HAP-1 (cell line): ENCODE data around the gene EXOC4.
A peak's percentile ranks its signal among the peaks of the same experiment; 100 is the strongest.
"Not testable (repeated sequence)": the region's sequence is repeated elsewhere in the genome, so short reads cannot be mapped to it uniquely, and the experiment has no call there.

ENCODE experiments used
- DNase-seq, 2 experiments: peaks; one replicate each; pipeline ENCODE4 v3.0.0-alpha.2; 2016 to 2020; ENCODE audit warnings: low spot score in 2 of 2
- H3K27me3 ChIP-seq: fragments of 250-450 bp; sonication (Bioruptor Pico); 2 replicates; pipeline ENCODE4 v1.5.1; 2020; ENCODE audit warnings: low read depth, mild to moderate bottlenecking, moderate library complexity
- H3K36me3 ChIP-seq: fragments of 250-450 bp; sonication (Bioruptor Pico); replicated peaks from 2 replicates; pipeline ENCODE4 v1.5.1; 2020; ENCODE audit warnings: mild to moderate bottlenecking
- H3K4me1 ChIP-seq: fragments of 250-450 bp; sonication (Bioruptor Pico); 2 replicates; pipeline ENCODE4 v1.5.1; 2020; ENCODE audit warnings: mild to moderate bottlenecking
- H3K4me3 ChIP-seq: fragments of 250-450 bp; sonication (Bioruptor Pico); 2 replicates; pipeline ENCODE4 v1.5.1; 2020; ENCODE audit warnings: mild to moderate bottlenecking, moderate library complexity
- H3K9me3 ChIP-seq: fragments of 250-450 bp; sonication (Bioruptor Pico); 2 replicates; pipeline ENCODE4 v1.5.1; 2020; ENCODE audit warnings: mild to moderate bottlenecking, moderate library complexity
- in situ Hi-C: fragments of 300-500 bp; cut with MboI; formaldehyde crosslinking; loops from 3 replicates; pipeline ENCODE4 v1.14.3; 2020; ENCODE audit warnings: low sequenced_read_pairs, inconsistent platforms, mixed read lengths

EXOC4 gene

DNA sequence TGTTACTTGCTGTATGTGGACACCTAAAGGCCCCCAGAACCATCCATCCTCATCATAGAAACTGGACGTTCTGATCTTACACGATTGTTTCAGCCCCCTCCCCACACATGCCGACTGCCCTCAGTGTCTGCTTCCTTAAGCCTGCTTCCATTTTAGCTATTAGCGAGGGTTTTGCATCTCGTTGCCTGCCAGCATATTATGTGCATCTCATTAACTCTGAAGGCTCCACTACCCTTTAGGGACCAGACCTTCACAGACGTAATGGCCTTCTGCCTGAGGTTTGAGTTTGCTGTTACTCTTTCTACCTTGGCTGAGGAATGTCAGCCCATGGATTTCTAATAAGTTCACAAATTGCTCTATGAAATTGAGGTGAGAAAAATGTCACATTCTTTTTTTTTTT, 820.4 kb downstream of the EXOC4 start:
- Histone ChIP-seq H3K36me3 (no peaks in the 10 kb centered on the region), H3K4me1 (no peaks in the 10 kb centered on the region), H3K9me3 (no peaks in the 10 kb centered on the region), H3K27me3 (no peaks in the 10 kb centered on the region), H3K4me3 (no peak overlapping the region)
- in situ Hi-C loops = no loop called here
- no peak for DNase-seq

GRCh38 chr7:134075799-134076198, 822.9 kb downstream of the EXOC4 start:
- in situ Hi-C loops = no loop called here
- no peak for DNase-seq
- Histone ChIP-seq H3K4me3 (no peak overlapping the region), H3K27me3 (no peaks in the 10 kb centered on the region), H3K9me3 (no peaks in the 10 kb centered on the region), H3K4me1 (no peaks in the 10 kb centered on the region), H3K36me3 (no peaks in the 10 kb centered on the region)

- H3K4me3 ChIP-seq, H3K9me3 ChIP-seq, H3K36me3 ChIP-seq, H3K27me3 ChIP-seq, DNase-seq, in situ Hi-C loops, H3K4me1 ChIP-seq: not testable (repeated sequence)
Measured at GRCh38 chr7:134077560-134077959, 824.7 kb downstream of the EXOC4 start.

- Histone ChIP-seq H3K27me3 (no peaks in the 10 kb centered on the region), H3K9me3 (no peaks in the 10 kb centered on the region), H3K4me1 (no peaks in the 10 kb centered on the region), H3K36me3 (no peaks in the 10 kb centered on the region), H3K4me3 (no peak overlapping the region)
- in situ Hi-C loops = no loop called here
- DNase-seq = no peak
Measured at GRCh38 chr7:134078991-134079390, 826.1 kb downstream of the EXOC4 start.

DNA sequence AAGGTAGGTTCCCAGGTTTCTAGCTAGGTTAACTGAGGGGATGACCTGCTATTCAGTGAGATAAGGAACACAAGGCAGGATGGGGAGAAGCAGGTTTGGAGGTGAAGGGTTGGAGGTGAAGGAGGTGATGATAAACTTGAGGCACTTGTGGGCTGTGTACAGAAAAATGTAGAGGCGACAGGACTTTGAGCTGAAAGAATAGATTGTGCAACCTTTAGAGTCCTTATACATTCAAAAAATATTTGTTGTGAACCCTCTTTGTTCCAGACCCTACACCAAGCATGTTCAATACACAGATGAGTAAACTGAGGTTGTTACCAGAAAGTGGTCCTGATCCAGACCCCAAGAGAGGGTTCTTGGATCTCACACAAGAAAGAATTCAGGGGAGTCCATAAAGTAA, 828.8 kb downstream of the EXOC4 start:
- Histone ChIP-seq H3K4me1 (no peaks in the 10 kb centered on the region), H3K36me3 (no peaks in the 10 kb centered on the region), H3K4me3 (no peak overlapping the region), H3K9me3 (no peaks in the 10 kb centered on the region), H3K27me3 (no peaks in the 10 kb centered on the region)
- no peak for DNase-seq
- in situ Hi-C loops = no loop called here

DNA sequence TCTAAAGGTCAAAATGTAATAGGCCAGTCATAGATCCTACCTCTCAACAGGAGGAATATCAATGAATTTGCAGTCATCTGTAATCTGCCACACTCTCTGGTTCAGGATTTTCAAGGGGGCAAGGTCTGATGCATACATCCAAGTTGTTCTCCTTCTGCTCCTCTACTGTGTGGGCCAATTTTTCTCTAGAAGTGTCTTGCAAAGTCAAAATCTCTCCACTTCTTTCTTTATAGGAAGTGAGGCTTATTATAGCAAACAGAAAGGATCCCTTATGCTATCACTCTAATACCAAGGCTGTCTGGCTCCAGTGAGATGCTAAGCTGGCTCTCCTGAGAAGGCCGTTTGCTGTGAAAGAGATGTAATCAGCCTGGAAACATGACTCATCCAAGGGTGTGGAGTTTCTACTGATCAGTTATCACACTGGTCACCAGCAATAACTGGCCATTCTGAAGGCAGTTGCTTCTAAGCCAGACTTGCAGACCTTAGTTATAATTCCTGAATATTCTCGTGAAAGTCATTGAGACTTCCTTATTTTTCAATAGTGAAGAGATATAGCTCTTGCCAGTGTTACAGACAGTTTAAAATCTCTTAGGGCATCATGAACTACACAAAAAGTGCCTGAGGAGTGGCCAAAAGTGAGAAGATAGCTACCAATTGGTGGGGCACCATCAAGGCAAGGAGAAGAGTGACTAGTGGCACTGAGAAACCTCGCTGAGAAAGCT, 831.0 kb downstream of the EXOC4 start:
- Histone ChIP-seq H3K27me3 (no peaks in the 10 kb centered on the region), H3K4me3 (no peak overlapping the region), H3K36me3 (no peaks in the 10 kb centered on the region), H3K9me3 (peaks cover under 1% of the 10 kb centered on the region; the same call in 1 of the 2 replicates), H3K4me1 (no peaks in the 10 kb centered on the region)
- in situ Hi-C loops = no loop called here
- no peak for DNase-seq

GRCh38 chr7:134084488-134085144, 831.7 kb downstream of the EXOC4 start:
- no peak overlapping the region for H3K4me3 ChIP-seq
- H3K4me1 ChIP-seq = no peaks in the 10 kb centered on the region
- in situ Hi-C loops = no loop called here
- no peaks in the 10 kb centered on the region for H3K36me3 ChIP-seq
- no peaks in the 10 kb centered on the region for H3K27me3 ChIP-seq
- no peak for DNase-seq
- H3K9me3 ChIP-seq = peaks cover 7% of the 10 kb centered on the region

DNA sequence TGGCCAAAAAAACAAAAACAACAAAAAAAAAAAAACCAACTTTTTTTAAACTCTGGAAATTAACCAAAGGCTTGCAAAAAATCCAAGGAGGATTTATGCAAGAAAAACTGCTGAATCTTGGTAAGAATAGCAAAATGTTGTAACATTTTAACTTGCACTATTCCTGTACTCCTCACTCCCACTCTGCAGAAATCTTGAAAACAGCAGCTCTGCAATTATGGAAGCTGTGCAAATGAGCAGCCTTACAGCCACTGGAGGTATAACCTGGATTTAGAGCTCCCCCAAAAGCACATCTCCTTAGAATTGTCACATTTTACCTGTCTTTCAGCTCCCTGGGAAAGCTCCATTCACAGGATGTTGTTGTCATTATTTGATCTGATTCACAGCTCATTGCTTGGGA, 832.4 kb downstream of the EXOC4 start:
- Histone ChIP-seq H3K27me3 (no peaks in the 10 kb centered on the region), H3K4me1 (no peaks in the 10 kb centered on the region), H3K4me3 (no peak overlapping the region), H3K9me3 (peaks cover 12% of the 10 kb centered on the region), H3K36me3 (no peaks in the 10 kb centered on the region)
- in situ Hi-C loops = no loop called here
- no peak for DNase-seq

GRCh38 chr7:134086998-134087735, 834.3 kb downstream of the EXOC4 start:
- Histone ChIP-seq H3K9me3 (peaks cover 12% of the 10 kb centered on the region), H3K27me3 (no peaks in the 10 kb centered on the region), H3K4me1 (no peaks in the 10 kb centered on the region), H3K36me3 (no peaks in the 10 kb centered on the region), H3K4me3 (no peak overlapping the region)
- DNase-seq = no peak
- in situ Hi-C loops = no loop called here

DNA sequence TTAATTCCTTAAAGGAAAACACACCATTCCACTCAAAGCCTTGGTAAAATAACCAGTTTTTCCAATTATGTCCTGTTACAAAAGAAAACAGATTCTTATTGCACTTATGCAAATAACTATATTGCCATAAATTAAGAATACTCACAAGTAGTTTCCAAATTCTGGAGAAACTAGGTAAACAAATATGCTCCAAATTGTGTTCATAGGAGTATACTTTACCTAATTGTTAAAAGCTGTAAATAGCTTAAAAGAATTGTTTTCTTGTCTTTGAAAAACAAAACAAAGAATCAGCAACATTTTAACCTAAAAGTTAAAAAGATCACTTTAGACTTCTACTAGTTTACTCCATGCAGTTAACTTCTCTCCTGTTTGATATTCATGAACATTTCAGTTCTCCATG, 835.3 kb downstream of the EXOC4 start:
- Histone ChIP-seq H3K9me3 (peaks cover 12% of the 10 kb centered on the region), H3K4me1 (no peaks in the 10 kb centered on the region), H3K27me3 (no peaks in the 10 kb centered on the region), H3K36me3 (no peaks in the 10 kb centered on the region), H3K4me3 (no peak overlapping the region)
- no peak for DNase-seq
- in situ Hi-C loops = no loop called here

DNA sequence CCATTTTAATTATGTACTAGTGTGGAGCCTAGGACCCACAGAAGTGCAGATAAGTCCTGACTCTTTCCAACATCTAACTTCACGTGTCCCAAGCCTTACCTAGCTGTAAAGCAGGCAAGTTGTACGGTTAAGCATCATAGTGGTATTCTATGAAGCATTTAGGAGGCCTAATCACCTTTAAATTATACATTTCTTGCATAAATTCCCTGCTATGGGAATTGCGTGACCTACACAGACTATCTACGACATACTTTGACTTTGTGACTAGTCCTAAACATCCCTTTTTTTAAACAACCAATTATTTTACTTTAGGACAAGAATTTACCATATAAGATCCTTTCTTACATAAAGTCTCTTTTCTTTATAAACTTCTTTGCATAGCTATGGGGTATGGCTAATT, 836.6 kb downstream of the EXOC4 start:
- Histone ChIP-seq H3K27me3 (peaks cover 5% of the 10 kb centered on the region; the same call in 1 of the 2 replicates), H3K36me3 (no peaks in the 10 kb centered on the region), H3K4me1 (no peaks in the 10 kb centered on the region), H3K4me3 (no peak overlapping the region), H3K9me3 (peaks cover 14% of the 10 kb centered on the region)
- in situ Hi-C loops = no loop called here
- DNase-seq = no peak

DNA sequence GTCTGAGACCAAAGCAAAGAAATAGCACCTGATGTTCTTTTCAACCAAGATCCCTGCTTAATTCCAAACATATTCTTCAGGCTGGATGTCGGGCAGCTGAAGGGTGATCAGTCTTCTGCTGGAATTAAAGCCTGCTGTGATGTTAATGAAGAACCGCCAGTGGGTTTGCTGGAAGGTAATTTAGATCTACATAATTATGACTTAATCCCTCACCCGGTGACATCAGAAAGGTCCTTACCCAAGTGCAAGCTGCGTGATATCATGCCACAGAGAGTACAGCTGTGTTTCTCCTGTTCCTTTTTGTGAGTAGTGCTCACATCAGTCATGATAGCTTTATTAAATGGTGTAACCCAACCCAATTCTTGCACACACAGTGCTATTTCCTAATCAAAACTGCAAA, 845.2 kb downstream of the EXOC4 start:
- H3K9me3 ChIP-seq = peaks cover 2% of the 10 kb centered on the region; the same call in 1 of the 2 replicates
- in situ Hi-C loops = no loop called here
- H3K4me3 ChIP-seq = no peak overlapping the region
- peaks cover 8% of the 10 kb centered on the region; the same call in 1 of the 2 replicates for H3K27me3 ChIP-seq
- H3K36me3 ChIP-seq = no peaks in the 10 kb centered on the region
- DNase-seq = peak in 1 of 2 experiments; percentile 11
- H3K4me1 ChIP-seq = 0 out of 2 replicates have a peak, but pooled peaks cover 4% of the 10 kb centered on the region

DNA sequence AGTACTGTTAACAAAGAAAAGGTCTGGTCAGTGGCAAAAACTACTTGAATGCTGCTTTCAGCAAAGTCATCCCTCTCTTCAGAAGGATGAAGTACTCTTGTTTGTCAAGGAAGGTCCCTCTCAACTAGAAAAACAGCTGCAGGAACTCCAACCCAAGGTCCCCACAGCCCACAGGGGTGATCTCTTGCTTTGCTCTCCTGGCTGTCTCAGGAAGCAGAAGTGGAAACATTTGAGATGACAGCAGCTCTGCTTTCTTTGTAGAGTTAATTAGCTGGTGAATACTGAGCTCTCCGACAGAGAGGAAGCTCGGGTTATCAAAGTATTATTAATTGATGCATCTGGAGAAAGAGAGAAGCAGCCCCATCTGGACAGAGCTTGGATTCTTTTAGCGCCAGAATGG, 848.8 kb downstream of the EXOC4 start:
- DNase-seq = no peak
- Histone ChIP-seq H3K27me3 (no peaks in the 10 kb centered on the region), H3K4me3 (no peak overlapping the region), H3K36me3 (no peaks in the 10 kb centered on the region), H3K4me1 (peaks cover 18% of the 10 kb centered on the region), H3K9me3 (no peaks in the 10 kb centered on the region)
- in situ Hi-C loops = no loop called here

- Histone ChIP-seq H3K27me3 (no peaks in the 10 kb centered on the region), H3K4me3 (no peak overlapping the region), H3K4me1 (peaks cover 14% of the 10 kb centered on the region), H3K9me3 (no peaks in the 10 kb centered on the region), H3K36me3 (no peaks in the 10 kb centered on the region)
- no peak for DNase-seq
- in situ Hi-C loops = no loop called here
Measured at GRCh38 chr7:134104166-134104565, 851.3 kb downstream of the EXOC4 start.
